ENCODE measurements around the gene MAEA. TPM values are rescaled to one million over a fixed set of nuclear protein-coding genes. Genes with fewer than 3 reads are reported as not detected.
A peak's percentile ranks its signal among the peaks of the same experiment; 100 is the strongest.

Gene MAEA
- total and polyA plus RNA-seq, 9 of the 15 experiments (the other 6 are each of a cell fraction or from before 2014, with no cell fraction given) = 2.1 to 86.5 (median 45.0) TPM

- TF ChIP-seq GTF2B (IDR thresholded peaks at IDR 0.05; ENCODE audit: extremely low read depth, insufficient read length) (no peak), SMARCA4 (IDR thresholded peaks at IDR 0.05) (no peak), XRCC4 (IDR thresholded peaks at IDR 0.05; ENCODE audit: extremely low read depth, insufficient read depth, insufficient read length) (no peak), PHF20 (IDR thresholded peaks at IDR 0.05; ENCODE audit: partially characterized antibody) (peak; percentile 82), POLR2G (IDR thresholded peaks at IDR 0.05; ENCODE audit: low read depth, low read length) (peak; percentile 81), ZFP1 (CRISPR knock-in tag; IDR thresholded peaks at IDR 0.05) (no peak), ZNF175 (CRISPR knock-in tag; IDR thresholded peaks at IDR 0.05; ENCODE audit: low read depth) (no peak), HDAC1 (IDR thresholded peaks at IDR 0.05) (peak in 1 of 2 experiments; percentile 76; a peak in 2 of 4 replicates), POLR2B (IDR thresholded peaks at IDR 0.05; ENCODE audit: low read depth, partially characterized antibody) (no peak), RBM25 (IDR thresholded peaks at IDR 0.05; ENCODE audit: low read depth, low read length, severe bottlenecking) (no peak), PHB (CRISPR knock-in tag; IDR thresholded peaks at IDR 0.05) (no peak), CHD2 (IDR thresholded peaks at IDR 0.05; ENCODE audit: low read depth, low read length) (peak; percentile 56; the same call in 1 of the 2 replicates), ELF1 (tag; IDR thresholded peaks at IDR 0.05) (peak; percentile 80), HNRNPLL (IDR thresholded peaks at IDR 0.05; ENCODE audit: low read depth, low read length, poor library complexity, severe bottlenecking) (peak; percentile 24), BRCA1 (IDR thresholded peaks at IDR 0.05) (no peak), BRCA1 (CRISPR knock-in tag; IDR thresholded peaks at IDR 0.05) (no peak), CREB1 (IDR thresholded peaks at IDR 0.05) (no peak), CREB1 (CRISPR knock-in tag; IDR thresholded peaks at IDR 0.05) (no peak), SAP30 (IDR thresholded peaks at IDR 0.05; ENCODE audit: borderline replicate concordance, insufficient read depth, low read depth, low read length, poor library complexity, severe bottlenecking) (peak; percentile 8), ZNF589 (CRISPR knock-in tag; IDR thresholded peaks at IDR 0.05; ENCODE audit: low read depth) (no peak), PTBP1 (IDR thresholded peaks at IDR 0.05; ENCODE audit: low read depth, low read length) (no peak), ZNF384 (IDR thresholded peaks at IDR 0.05; ENCODE audit: low read depth, low read length) (no peak)
- TF ChIP-seq, protein P1, sequence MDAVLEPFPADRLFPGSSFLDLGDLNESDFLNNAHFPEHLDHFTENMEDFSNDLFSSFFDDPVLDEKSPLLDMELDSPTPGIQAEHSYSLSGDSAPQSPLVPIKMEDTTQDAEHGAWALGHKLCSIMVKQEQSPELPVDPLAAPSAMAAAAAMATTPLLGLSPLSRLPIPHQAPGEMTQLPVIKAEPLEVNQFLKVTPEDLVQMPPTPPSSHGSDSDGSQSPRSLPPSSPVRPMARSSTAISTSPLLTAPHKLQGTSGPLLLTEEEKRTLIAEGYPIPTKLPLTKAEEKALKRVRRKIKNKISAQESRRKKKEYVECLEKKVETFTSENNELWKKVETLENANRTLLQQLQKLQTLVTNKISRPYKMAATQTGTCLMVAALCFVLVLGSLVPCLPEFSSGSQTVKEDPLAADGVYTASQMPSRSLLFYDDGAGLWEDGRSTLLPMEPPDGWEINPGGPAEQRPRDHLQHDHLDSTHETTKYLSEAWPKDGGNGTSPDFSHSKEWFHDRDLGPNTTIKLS (IDR thresholded peaks at IDR 0.05; ENCODE audit: borderline replicate concordance, low read depth) = peak; percentile 72; the same call in 1 of the 2 replicates
- TF ChIP-seq, protein P2, sequence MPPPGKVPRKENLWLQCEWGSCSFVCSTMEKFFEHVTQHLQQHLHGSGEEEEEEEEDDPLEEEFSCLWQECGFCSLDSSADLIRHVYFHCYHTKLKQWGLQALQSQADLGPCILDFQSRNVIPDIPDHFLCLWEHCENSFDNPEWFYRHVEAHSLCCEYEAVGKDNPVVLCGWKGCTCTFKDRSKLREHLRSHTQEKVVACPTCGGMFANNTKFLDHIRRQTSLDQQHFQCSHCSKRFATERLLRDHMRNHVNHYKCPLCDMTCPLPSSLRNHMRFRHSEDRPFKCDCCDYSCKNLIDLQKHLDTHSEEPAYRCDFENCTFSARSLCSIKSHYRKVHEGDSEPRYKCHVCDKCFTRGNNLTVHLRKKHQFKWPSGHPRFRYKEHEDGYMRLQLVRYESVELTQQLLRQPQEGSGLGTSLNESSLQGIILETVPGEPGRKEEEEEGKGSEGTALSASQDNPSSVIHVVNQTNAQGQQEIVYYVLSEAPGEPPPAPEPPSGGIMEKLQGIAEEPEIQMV (tag; conservative IDR thresholded peaks at IDR 0.05; ENCODE audit: low read depth) = no peak
- TF ChIP-seq, protein P3, sequence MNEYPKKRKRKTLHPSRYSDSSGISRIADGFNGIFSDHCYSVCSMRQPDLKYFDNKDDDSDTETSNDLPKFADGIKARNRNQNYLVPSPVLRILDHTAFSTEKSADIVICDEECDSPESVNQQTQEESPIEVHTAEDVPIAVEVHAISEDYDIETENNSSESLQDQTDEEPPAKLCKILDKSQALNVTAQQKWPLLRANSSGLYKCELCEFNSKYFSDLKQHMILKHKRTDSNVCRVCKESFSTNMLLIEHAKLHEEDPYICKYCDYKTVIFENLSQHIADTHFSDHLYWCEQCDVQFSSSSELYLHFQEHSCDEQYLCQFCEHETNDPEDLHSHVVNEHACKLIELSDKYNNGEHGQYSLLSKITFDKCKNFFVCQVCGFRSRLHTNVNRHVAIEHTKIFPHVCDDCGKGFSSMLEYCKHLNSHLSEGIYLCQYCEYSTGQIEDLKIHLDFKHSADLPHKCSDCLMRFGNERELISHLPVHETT (CRISPR knock-in tag; conservative IDR thresholded peaks at IDR 0.05 in 1 of 2, IDR thresholded peaks at IDR 0.05 in 1 of 2) = peak in 1 of 2 experiments; percentile 62; a peak in 1 of 4 replicates
Measured at GRCh38 chr4:1347410-1347864, 57.7 kb downstream of the MAEA start (continued).
